K562 (cell line): ENCODE measurements around the gene SORCS2.

Experiments used
- ARHGAP35 ChIP-seq: fragments of 450-650 bp; IDR thresholded peaks from 2 replicates; pipeline ENCODE4 v1.6.1; 2018; ENCODE audit not compliant: partially characterized antibody
- CTCF ChIP-seq, 3 experiments: IDR thresholded peaks in 2 of 3; conservative IDR thresholded peaks in 1 of 3; 2 replicates each; pipeline ENCODE4 v1.5.1; 2011 to 2012; ENCODE audit warnings: low read length in 3 of 3, mild to moderate bottlenecking in 3 of 3, control low read depth in 2 of 3, improper control_type of control experiment in 1 of 3, inconsistent platforms in 1 of 3, low read depth in 1 of 3, mixed read lengths in 1 of 3, moderate library complexity in 1 of 3; ENCODE audit not compliant: insufficient read depth in 2 of 3
- ETS2 ChIP-seq: IDR thresholded peaks from 2 replicates; pipeline ENCODE4 v1.6.1; 2016; ENCODE audit warnings: borderline replicate concordance, missing genetic modification characterization, mild to moderate bottlenecking, moderate library complexity, missing compliant biosample characterization; ENCODE audit not compliant: poor library complexity, severe bottlenecking
- NFE2L1 ChIP-seq: fragments of 450-650 bp; IDR thresholded peaks from 2 replicates; pipeline ENCODE4 v1.6.1; 2016; ENCODE audit warnings: missing genetic modification characterization, low read depth, mild to moderate bottlenecking, missing compliant biosample characterization, moderate library complexity, borderline replicate concordance
- NRF1 ChIP-seq, 2 experiments: fragments of 450-650 bp; IDR thresholded peaks in 1 of 2; conservative IDR thresholded peaks in 1 of 2; 2 replicates each; pipeline ENCODE4 v1.6.1; 2014; ENCODE audit warnings: mild to moderate bottlenecking in 2 of 2
- POLR2A ChIP-seq: fragments of 450-650 bp; conservative IDR thresholded peaks from 2 replicates; pipeline ENCODE4 v1.6.1; 2016
- PTBP1 ChIP-seq: fragments of 200-400 bp; formaldehyde crosslinking; IDR thresholded peaks from 2 replicates; pipeline ENCODE4 v1.6.1; 2017; ENCODE audit warnings: low read depth, low read length
- SETDB1 ChIP-seq: IDR thresholded peaks from one replicate; pipeline ENCODE4 v1.6.1; 2012; ENCODE audit warnings: low read length, control low read depth, inconsistent platforms
- SMAD2 ChIP-seq: fragments of 150-350 bp; IDR thresholded peaks from 2 replicates; pipeline ENCODE4 v1.6.1; 2014; ENCODE audit warnings: low read depth, mild to moderate bottlenecking, low read length
- SMC3 ChIP-seq: conservative IDR thresholded peaks from 2 replicates; pipeline ENCODE4 v1.6.1; 2011; ENCODE audit warnings: low read depth, low read length, improper control_type of control experiment; ENCODE audit not compliant: insufficient read depth
- ZNF384 ChIP-seq: IDR thresholded peaks from 2 replicates; pipeline ENCODE4 v1.6.1; 2012; ENCODE audit warnings: low read depth, low read length, improper control_type of control experiment

DNA sequence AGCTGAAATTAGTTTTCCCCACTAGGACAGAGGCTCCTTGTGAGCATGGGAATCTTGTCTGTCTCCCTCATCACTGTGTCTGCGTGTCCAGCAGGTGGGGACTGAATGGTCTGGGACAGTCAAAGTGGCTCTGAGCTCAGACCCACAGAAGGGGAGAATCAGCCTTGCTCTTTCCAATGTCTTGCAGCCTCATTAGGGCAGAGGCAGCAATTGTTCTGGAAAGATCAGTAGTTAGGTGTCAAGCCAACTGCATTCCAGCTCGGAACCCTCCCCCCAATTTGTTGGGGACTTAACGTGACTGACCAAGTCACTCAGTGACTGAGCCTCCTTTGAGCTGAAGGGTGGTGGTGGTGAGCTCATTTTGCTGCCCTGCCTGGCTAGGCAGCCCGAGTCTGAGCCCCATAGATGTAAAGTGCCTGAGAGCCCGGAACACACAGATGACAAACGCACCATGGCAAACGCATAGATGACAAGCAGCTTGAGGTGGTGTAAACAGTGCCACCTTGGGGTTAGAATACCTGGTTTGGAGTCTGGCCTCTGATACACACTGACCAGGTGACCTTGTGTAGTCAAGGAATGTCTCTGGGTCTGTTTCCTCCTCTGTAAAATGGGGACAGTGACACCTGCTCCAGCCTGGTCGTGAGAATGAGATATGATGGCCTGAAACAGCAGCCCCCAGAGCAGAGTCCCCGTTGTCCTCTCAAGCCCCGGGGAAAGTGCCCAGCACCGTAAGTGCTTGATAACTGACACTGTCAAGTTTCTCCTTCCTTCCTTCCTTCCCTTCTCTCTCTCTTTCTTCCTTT, 2.7 kb upstream of the SORCS2 start:
- TF ChIP-seq SMC3 = no peak
- no peak for TF ChIP-seq PTBP1
- TF ChIP-seq ETS2 (tag) = no peak
- no peak for TF ChIP-seq ARHGAP35
- TF ChIP-seq SETDB1 = no peak
- no peak; a peak in 1 of 6 replicates for TF ChIP-seq CTCF (IDR thresholded peaks at IDR 0.05 in 2 of 3, conservative IDR thresholded peaks at IDR 0.05 in 1 of 3; ENCODE audit: insufficient read depth in 2 of 3, low read depth in 1 of 3, low read length in 3 of 3)
- TF ChIP-seq NFE2L1 (tag) = no peak
- TF ChIP-seq POLR2A = no peak
- TF ChIP-seq ZNF384 = no peak
- no peak for TF ChIP-seq NRF1 (conservative IDR thresholded peaks at IDR 0.05 in 1 of 2, IDR thresholded peaks at IDR 0.05 in 1 of 2)
- TF ChIP-seq SMAD2 = no peak
